Aorta (tissue), 5 donors: ENCODE data around the gene PPM1G. TPM values are rescaled to one million over a fixed set of nuclear protein-coding genes. Genes with fewer than 3 reads are reported as not detected.

Source experiments
- ATAC-seq: fragments of 200-7000 bp; cut with Tn5 transposase; one replicate; pipeline ENCODE4 v1.9.1; 2022; ENCODE audit warnings: moderate library complexity; ENCODE audit not compliant: low FRiP score
- DNase-seq, 2 donors: peaks; one replicate each; pipeline ENCODE4 v3.0.0-alpha.2; 2020
- H3K27ac ChIP-seq, 2 donors: one replicate each; pipeline ENCODE4 v1.5.1; 2013; ENCODE audit warnings: low read length in 2 of 2, mild to moderate bottlenecking in 2 of 2, moderate library complexity in 2 of 2, control low read depth in 1 of 2, inconsistent platforms in 1 of 2, low read depth in 1 of 2
- H3K27me3 ChIP-seq, 2 donors: one replicate each; pipeline ENCODE4 v1.6.1; 2013; ENCODE audit warnings: control low read depth in 1 of 2, low read length in 1 of 2, mild to moderate bottlenecking in 1 of 2, moderate library complexity in 1 of 2; ENCODE audit not compliant: insufficient read depth in 2 of 2, control insufficient read depth in 1 of 2
- H3K36me3 ChIP-seq, 2 donors: one replicate each; pipeline ENCODE4 v1.6.1; 2013; ENCODE audit warnings: control low read depth in 1 of 2, low read length in 1 of 2, mild to moderate bottlenecking in 1 of 2; ENCODE audit not compliant: insufficient read depth in 2 of 2, control insufficient read depth in 1 of 2
- H3K4me1 ChIP-seq, 2 donors: one replicate each; pipeline ENCODE4 v1.6.1; 2013; ENCODE audit warnings: low read length in 2 of 2, control low read depth in 1 of 2, mild to moderate bottlenecking in 1 of 2, moderate library complexity in 1 of 2; ENCODE audit not compliant: insufficient read depth in 2 of 2, control insufficient read depth in 1 of 2
- H3K4me3 ChIP-seq, 2 donors: one replicate each; pipeline ENCODE4 v1.5.1; 2013; ENCODE audit warnings: low read length in 2 of 2, control low read depth in 1 of 2, mild to moderate bottlenecking in 1 of 2
- H3K9me3 ChIP-seq: one replicate; pipeline ENCODE4 v1.6.1; 2013; ENCODE audit warnings: mild to moderate bottlenecking, low read length; ENCODE audit not compliant: control insufficient read depth
- WGBS, 2 donors: extraction: QIAGEN DNeasy Blood & Tissue Kit; methylation state at CpG; one replicate each; pipeline ENCODE4 v1.1.7; 2013; 5-methylcytosine and 5-hydroxymethylcytosine counted together
- intact Hi-C, 2 donors: fragments of 100-400 bp; cut with DNase I; formaldehyde crosslinking; loops; one replicate each; pipeline versions ENCODE4 v1.14.2 to v1.15.0; 2022
- polyA plus RNA-seq, 2 donors: library from polyadenylated mRNA; stranded (reverse); fragments of 200-250 nt; gene quantifications; one replicate each; pipeline ENCODE4 v1.2.3, GENCODE V29; 2013
- total RNA-seq, 2 donors: library from RNA; stranded (reverse); fragmentation: NEBNext Ultra II Directional; extraction: Animal tissue kit (Norgen Biotek cat#: 25700); gene quantifications; one replicate each; pipeline ENCODE4 v1.2.1, GENCODE V29; 2021
- donor health status: healthy with polysubstance abuse.
- donor health status: Bipolar disorder and iron deficiency.
- donor health status: DM: no; HTN: no; CAD: no.
- donor health status: DM: no; HTN: no; CAD: no.
- donor health status: DM: yes; HTN: yes; CAD: no.

Gene PPM1G
- total and polyA plus RNA-seq, 4 donors, result 37.3 to 42.7 (median 40.1) TPM

GRCh38 chr2:27441958-27442919 is 32.8 kb upstream of the PPM1G start, which contains the start of gene KRTCAP3:
TSS of gene KRTCAP3 (plus strand) at chr2:27442381. CDS start at chr2:27442413, 32 bp downstream.
- H3K36me3 ChIP-seq, result peaks cover 0 to 10% of the 10 kb centered on the region in 2 donors
- intact Hi-C loops, result no loop called here
- 27 to 37% methylated on average over 57 to 80 of the region's 80 CpGs for WGBS, 2 donors
- no peaks in the 10 kb centered on the region for H3K27me3 ChIP-seq
- DNase-seq, result no peak
- H3K27ac ChIP-seq, result peak within 1 kb of the TSS in 1 of 2 donors; percentile 16
- H3K9me3 ChIP-seq, result no peaks in the 10 kb centered on the region
- no peak within 1 kb of the TSS for H3K4me3 ChIP-seq
- no peaks in the 10 kb centered on the region for H3K4me1 ChIP-seq
- peak; percentile 51 for ATAC-seq

- H3K27me3 ChIP-seq, result no peaks in the 10 kb centered on the region
- intact Hi-C loops, result no loop called here
- peaks cover 4 to 15% of the 10 kb centered on the region in 2 donors for H3K36me3 ChIP-seq
- no peaks in the 10 kb centered on the region for H3K4me1 ChIP-seq
- ATAC-seq (no peak), DNase-seq (no peak)
- H3K9me3 ChIP-seq, result no peaks in the 10 kb centered on the region
- H3K4me3 ChIP-seq, result no peak overlapping the region
- 79 to 83% methylated on average over 10 of the region's 10 CpGs for WGBS, 2 donors
- no peak overlapping the region for H3K27ac ChIP-seq
These were observed 32.0 kb upstream of the PPM1G start for GRCh38 chr2:27441226-27441926.

GRCh38 chr2:27435628-27436027 is 26.2 kb upstream of the PPM1G start:
- Histone ChIP-seq H3K4me1 (no peaks in the 10 kb centered on the region), H3K27ac (no peak overlapping the region), H3K4me3 (no peak overlapping the region), H3K36me3 (peaks cover 10 to 15% of the 10 kb centered on the region in 2 donors), H3K27me3 (no peaks in the 10 kb centered on the region), H3K9me3 (no peaks in the 10 kb centered on the region)
- intact Hi-C loops, result no loop called here
- DNase-seq (no peak), ATAC-seq (no peak)
- 83 to 85% methylated on average over 6 of the region's 6 CpGs for WGBS, 2 donors

- no peak for ATAC-seq
- no peak overlapping the region for H3K4me3 ChIP-seq
- no peak overlapping the region for H3K27ac ChIP-seq
These were observed 22.0 kb upstream of the PPM1G start for GRCh38 chr2:27431395-27431794.

GRCh38 chr2:27428978-27429541 is 19.7 kb upstream of the PPM1G start:
- H3K36me3 ChIP-seq, result peaks cover 0 to 3% of the 10 kb centered on the region in 2 donors
- ATAC-seq (peak; percentile 94), DNase-seq (peak; percentile 92 to 94)
- intact Hi-C loops, result loop anchor here (1.0 to 5.0 kb wide), 5 partner anchors 20 to 72 kb away; partner anchors contain the start of genes PPM1G (in 2 of the 2), GTF3C2 (in 1 of the 2) and ZNF513 (in 1 of the 2)
- peak overlapping the region; percentile 62 to 76 for H3K27ac ChIP-seq
- 0% methylated on average over 46 to 51 of the region's 51 CpGs for WGBS, 2 donors
- peaks cover 0 to 2% of the 10 kb centered on the region in 2 donors for H3K4me1 ChIP-seq
- H3K4me3 ChIP-seq, result peak overlapping the region; percentile 61 to 83
- H3K9me3 ChIP-seq, result no peaks in the 10 kb centered on the region
- H3K27me3 ChIP-seq, result no peaks in the 10 kb centered on the region

More at GRCh38 chr2:27431395-27431794, 22.0 kb upstream of the PPM1G start:
- intact Hi-C loops, result no loop called here
- no peaks in the 10 kb centered on the region for H3K27me3 ChIP-seq
- DNase-seq, result no peak
- no peaks in the 10 kb centered on the region for H3K9me3 ChIP-seq
- H3K4me1 ChIP-seq, result peaks cover 0 to 2% of the 10 kb centered on the region in 2 donors
- peaks cover 6 to 7% of the 10 kb centered on the region in 2 donors for H3K36me3 ChIP-seq

- Histone ChIP-seq H3K27ac (peak within 1 kb of the TSS; percentile 71 to 76), H3K36me3 (no peaks in the 10 kb centered on the region), H3K4me1 (peaks cover 0 to 2% of the 10 kb centered on the region in 2 donors), H3K27me3 (no peaks in the 10 kb centered on the region), H3K9me3 (no peaks in the 10 kb centered on the region), H3K4me3 (peak within 1 kb of the TSS; percentile 61 to 83)
- intact Hi-C loops, result loop anchor here (1.0 to 5.0 kb wide), 5 partner anchors 19 to 72 kb away; partner anchors contain the start of genes PPM1G (in 2 of the 2), GTF3C2 (in 1 of the 2) and ZNF513 (in 1 of the 2)
- WGBS, 2 donors, result 0% methylated on average over 70 to 75 of the region's 75 CpGs
- DNase-seq, result peak; percentile 94 to 97
- ATAC-seq, result peak; percentile 98
These were observed 19.0 kb upstream of the PPM1G start, which contains the start of gene NRBP1 for GRCh38 chr2:27428213-27428977. TSS of gene NRBP1 (plus strand) at chr2:27428631. CDS start at chr2:27433274, 4,643 bp downstream.

- Histone ChIP-seq H3K9me3 (no peaks in the 10 kb centered on the region), H3K27me3 (no peaks in the 10 kb centered on the region), H3K36me3 (no peaks in the 10 kb centered on the region), H3K27ac (peak overlapping the region; percentile 71 to 76), H3K4me3 (peak overlapping the region; percentile 61 to 79), H3K4me1 (peaks cover 0 to 2% of the 10 kb centered on the region in 2 donors)
- WGBS, 2 donors, result 7 to 8% methylated on average over 7 of the region's 7 CpGs
- DNase-seq, result no peak
- no peak for ATAC-seq
- intact Hi-C loops, result loop anchor here (1.0 to 5.0 kb wide), 5 partner anchors 19 to 71 kb away; partner anchors contain the start of genes PPM1G (in 2 of the 2), GTF3C2 (in 1 of the 2) and ZNF513 (in 1 of the 2)
These were observed 18.4 kb upstream of the PPM1G start for GRCh38 chr2:27427863-27428212.
